BLaER1 (cell line): ENCODE data around the gene ASTN2.

Source experiments
- H3K27ac ChIP-seq: shearing (Covaris generic); formaldehyde crosslinking; 2 replicates; pipeline ENCODE4 v1.8.1; 2022
- H3K27me3 ChIP-seq: shearing (Covaris generic); formaldehyde crosslinking; 2 replicates; pipeline ENCODE4 v1.8.1; 2022
- H3K36me3 ChIP-seq: shearing (Covaris generic); formaldehyde crosslinking; 2 replicates; pipeline ENCODE4 v1.8.1; 2022
- H3K4me1 ChIP-seq: shearing (Covaris generic); formaldehyde crosslinking; 2 replicates; pipeline ENCODE4 v1.8.1; 2022
- H3K4me2 ChIP-seq: shearing (Covaris generic); formaldehyde crosslinking; 2 replicates; pipeline ENCODE4 v1.8.1; 2022
- H3K4me3 ChIP-seq: shearing (Covaris generic); formaldehyde crosslinking; 2 replicates; pipeline ENCODE4 v1.8.1; 2022
- H3K9ac ChIP-seq: shearing (Covaris generic); formaldehyde crosslinking; 2 replicates; pipeline ENCODE4 v1.8.1; 2022
- H3K9me3 ChIP-seq: shearing (Covaris generic); formaldehyde crosslinking; 2 replicates; pipeline ENCODE4 v1.8.1; 2022
- H4K20me1 ChIP-seq: shearing (Covaris generic); formaldehyde crosslinking; 2 replicates; pipeline ENCODE4 v1.8.1; 2022
- Cebpa-rat ChIP-seq: shearing (Covaris generic); IDR thresholded peaks from 2 replicates; pipeline ENCODE4 v1.8.1; 2022

Gene ASTN2

GRCh38 chr9:117374076-117374725, 40.7 kb downstream of the ASTN2 start:
- Histone ChIP-seq H3K9ac (no peak overlapping the region), H3K4me1 (no peaks in the 10 kb centered on the region), H3K27me3 (no peaks in the 10 kb centered on the region), H3K27ac (no peak overlapping the region), H3K36me3 (no peaks in the 10 kb centered on the region), H3K9me3 (no peaks in the 10 kb centered on the region), H3K4me2 (no peak overlapping the region), H4K20me1 (no peaks in the 10 kb centered on the region), H3K4me3 (no peak overlapping the region)
- TF ChIP-seq Cebpa-rat, result no peak

- Histone ChIP-seq H3K36me3 (no peaks in the 10 kb centered on the region), H3K4me2 (no peak overlapping the region), H3K9me3 (no peaks in the 10 kb centered on the region), H3K27ac (no peak overlapping the region), H3K27me3 (no peaks in the 10 kb centered on the region), H4K20me1 (no peaks in the 10 kb centered on the region), H3K4me1 (no peaks in the 10 kb centered on the region; the same call in 1 of the 2 replicates), H3K9ac (no peak overlapping the region), H3K4me3 (no peak overlapping the region)
- no peak for TF ChIP-seq Cebpa-rat
Observed at GRCh38 chr9:117368684-117369230, 46.1 kb downstream of the ASTN2 start.

- H3K27me3 ChIP-seq, result no peaks in the 10 kb centered on the region
- H3K9me3 ChIP-seq, result no peaks in the 10 kb centered on the region
- no peak overlapping the region for H3K4me2 ChIP-seq
- H3K4me3 ChIP-seq, result no peak overlapping the region
- no peaks in the 10 kb centered on the region; the same call in 1 of the 2 replicates for H3K4me1 ChIP-seq
- H3K27ac ChIP-seq, result no peak overlapping the region
- H4K20me1 ChIP-seq, result no peaks in the 10 kb centered on the region
- H3K36me3 ChIP-seq, result no peaks in the 10 kb centered on the region
- H3K9ac ChIP-seq, result no peak overlapping the region
- no peak for TF ChIP-seq Cebpa-rat
Observed at GRCh38 chr9:117365438-117365837, 49.4 kb downstream of the ASTN2 start.

- Histone ChIP-seq H3K4me2 (no peak overlapping the region), H3K36me3 (no peaks in the 10 kb centered on the region), H3K27me3 (no peaks in the 10 kb centered on the region), H3K27ac (no peak overlapping the region), H3K9ac (no peak overlapping the region), H3K9me3 (no peaks in the 10 kb centered on the region), H3K4me3 (no peak overlapping the region), H4K20me1 (no peaks in the 10 kb centered on the region), H3K4me1 (no peaks in the 10 kb centered on the region; the same call in 1 of the 2 replicates)
- no peak for TF ChIP-seq Cebpa-rat
Observed at GRCh38 chr9:117363006-117363405, 51.9 kb downstream of the ASTN2 start.

GRCh38 chr9:117359910-117360309, 54.9 kb downstream of the ASTN2 start:
- H3K9ac ChIP-seq, result no peak overlapping the region
- no peak overlapping the region for H3K4me2 ChIP-seq
- no peaks in the 10 kb centered on the region for H3K9me3 ChIP-seq
- H3K4me3 ChIP-seq, result no peak overlapping the region
- no peaks in the 10 kb centered on the region for H3K27me3 ChIP-seq
- no peaks in the 10 kb centered on the region for H4K20me1 ChIP-seq
- no peak for TF ChIP-seq Cebpa-rat
- no peaks in the 10 kb centered on the region for H3K36me3 ChIP-seq
- no peaks in the 10 kb centered on the region for H3K4me1 ChIP-seq
- H3K27ac ChIP-seq, result no peak overlapping the region

- Histone ChIP-seq H3K36me3 (no peaks in the 10 kb centered on the region), H4K20me1 (no peaks in the 10 kb centered on the region), H3K27me3 (no peaks in the 10 kb centered on the region), H3K4me1 (no peaks in the 10 kb centered on the region), H3K4me3 (no peak overlapping the region), H3K4me2 (no peak overlapping the region), H3K9me3 (no peaks in the 10 kb centered on the region), H3K9ac (no peak overlapping the region), H3K27ac (no peak overlapping the region)
- no peak for TF ChIP-seq Cebpa-rat
Observed at GRCh38 chr9:117355542-117355941, 59.3 kb downstream of the ASTN2 start.

GRCh38 chr9:117354997-117355396, 59.9 kb downstream of the ASTN2 start:
- H4K20me1 ChIP-seq, result no peaks in the 10 kb centered on the region
- no peak overlapping the region for H3K4me2 ChIP-seq
- no peaks in the 10 kb centered on the region for H3K36me3 ChIP-seq
- no peak overlapping the region for H3K9ac ChIP-seq
- no peak overlapping the region for H3K27ac ChIP-seq
- H3K4me1 ChIP-seq, result no peaks in the 10 kb centered on the region
- H3K27me3 ChIP-seq, result no peaks in the 10 kb centered on the region
- no peak for TF ChIP-seq Cebpa-rat
- no peaks in the 10 kb centered on the region for H3K9me3 ChIP-seq
- H3K4me3 ChIP-seq, result no peak overlapping the region

GRCh38 chr9:117354244-117354847, 60.5 kb downstream of the ASTN2 start:
- H3K4me3 ChIP-seq, result no peak overlapping the region
- H3K4me2 ChIP-seq, result no peak overlapping the region
- H4K20me1 ChIP-seq, result no peaks in the 10 kb centered on the region
- no peak for TF ChIP-seq Cebpa-rat
- H3K4me1 ChIP-seq, result no peaks in the 10 kb centered on the region
- no peak overlapping the region for H3K9ac ChIP-seq
- H3K27me3 ChIP-seq, result no peaks in the 10 kb centered on the region
- H3K9me3 ChIP-seq, result no peaks in the 10 kb centered on the region
- H3K36me3 ChIP-seq, result no peaks in the 10 kb centered on the region
- H3K27ac ChIP-seq, result no peak overlapping the region

GRCh38 chr9:117344892-117345660, 69.8 kb downstream of the ASTN2 start:
- Histone ChIP-seq H4K20me1 (no peaks in the 10 kb centered on the region), H3K36me3 (no peaks in the 10 kb centered on the region), H3K4me1 (no peaks in the 10 kb centered on the region), H3K27ac (no peak overlapping the region), H3K4me3 (no peak overlapping the region), H3K27me3 (no peaks in the 10 kb centered on the region), H3K4me2 (no peak overlapping the region), H3K9ac (no peak overlapping the region), H3K9me3 (no peaks in the 10 kb centered on the region)
- TF ChIP-seq Cebpa-rat, result no peak

- Histone ChIP-seq H3K4me2 (no peak overlapping the region), H3K36me3 (no peaks in the 10 kb centered on the region), H3K27ac (no peak overlapping the region), H3K9ac (no peak overlapping the region), H3K4me3 (no peak overlapping the region), H3K27me3 (no peaks in the 10 kb centered on the region), H3K9me3 (no peaks in the 10 kb centered on the region), H3K4me1 (no peaks in the 10 kb centered on the region), H4K20me1 (no peaks in the 10 kb centered on the region)
- no peak for TF ChIP-seq Cebpa-rat
Observed at GRCh38 chr9:117343427-117343826, 71.4 kb downstream of the ASTN2 start.
